Calu3 (cell line): Measurements from ENCODE around the gene CROT. TPM values are rescaled to one million over a fixed set of nuclear protein-coding genes. Genes with fewer than 3 reads are reported as not detected.

Source experiments
- BruUV-seq: library from RNA; stranded (reverse); fragments of 400-500 nt; replicated peaks from 2 replicates; lab custom pipeline; 2021; lab: Mats Ljungman, UMichigan
- CTCF ChIA-PET: fragments of 300-600 bp; sonication (Branson Sonifier 250); formaldehyde crosslinking; loops from one replicate; lab custom pipeline; 2022; ENCODE audit warnings: antibody characterized with exemption; lab: Charles Lee
- DNase-seq: peaks from one replicate; pipeline ENCODE4 v3.0.0; 2022
- H3K27ac Mint-ChIP-seq: one replicate; pipeline ENCODE4 v1.8.0; 2022; ENCODE audit warnings: mixed read lengths; ENCODE audit not compliant: unreplicated experiment
- H3K27me3 Mint-ChIP-seq: one replicate; pipeline ENCODE4 v1.8.0; 2022; ENCODE audit warnings: mixed read lengths; ENCODE audit not compliant: unreplicated experiment
- H3K36me3 Mint-ChIP-seq: one replicate; pipeline ENCODE4 v1.8.0; 2022; ENCODE audit warnings: mild to moderate bottlenecking, moderate library complexity, mixed read lengths; ENCODE audit not compliant: insufficient read depth, unreplicated experiment
- H3K4me1 Mint-ChIP-seq: one replicate; pipeline ENCODE4 v1.8.0; 2022; ENCODE audit warnings: mild to moderate bottlenecking, low read depth, mixed read lengths; ENCODE audit not compliant: unreplicated experiment
- H3K4me3 Mint-ChIP-seq: one replicate; pipeline ENCODE4 v1.8.0; 2022; ENCODE audit warnings: mild to moderate bottlenecking, low read depth, moderate library complexity, mixed read lengths; ENCODE audit not compliant: unreplicated experiment
- H3K9me3 Mint-ChIP-seq: one replicate; pipeline ENCODE4 v1.8.0; 2022; ENCODE audit warnings: low read depth, mixed read lengths; ENCODE audit not compliant: unreplicated experiment
- intact Hi-C: fragments of 100-400 bp; cut with micrococcal nuclease; formaldehyde crosslinking; loops from one replicate; pipeline ENCODE4 v1.10.0; 2022; ENCODE audit not compliant: unreplicated experiment
- total RNA-seq: library from RNA; stranded (reverse); gene quantifications from 2 replicates; pipeline ENCODE4 v1.2.3, GENCODE V29; 2022
- TF ChIP-seq, protein P1 (sequence below): fragments of 200-600 bp; IDR thresholded peaks from one replicate; pipeline ENCODE4 v1.8.0; 2022; ENCODE audit warnings: antibody characterized with exemption; ENCODE audit not compliant: unreplicated experiment

CROT gene
- total RNA-seq, 1 experiment from 2014 or later, result 7.3 TPM

DNA sequence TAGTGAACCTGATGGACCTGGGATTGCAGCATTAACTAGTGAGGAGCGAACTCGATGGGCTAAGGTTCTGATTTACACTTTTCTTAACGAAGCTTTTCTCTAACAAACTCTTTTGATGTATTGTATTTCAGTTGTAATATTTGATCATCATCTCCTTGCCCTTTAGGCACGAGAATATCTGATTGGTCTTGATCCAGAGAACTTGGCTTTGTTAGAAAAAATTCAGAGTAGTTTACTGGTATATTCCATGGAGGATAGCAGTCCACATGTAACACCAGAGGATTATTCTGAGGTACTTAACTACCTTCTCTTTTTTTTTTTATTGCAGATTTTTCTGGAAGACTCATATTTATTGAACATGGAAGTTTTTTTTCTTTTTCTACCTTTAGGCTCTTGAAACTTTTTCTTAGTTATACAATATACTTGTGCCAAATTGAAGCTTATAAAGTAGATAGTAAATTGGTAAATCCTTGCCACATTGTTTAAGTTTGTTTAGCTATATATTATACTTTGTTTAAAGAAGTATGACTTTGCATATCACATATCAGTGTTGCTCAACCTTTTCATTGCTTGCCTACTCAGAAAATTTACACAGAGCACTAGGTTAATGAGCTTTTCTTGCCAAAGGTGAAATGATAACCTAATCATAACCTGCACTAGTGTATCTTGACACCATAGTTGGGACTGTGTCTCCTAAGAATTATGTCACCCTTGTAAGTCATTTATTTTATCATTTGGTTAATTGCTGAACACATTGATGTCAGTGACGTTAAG, 30.4 kb downstream of the CROT start:
- DNase-seq, result no peak
- no peaks in the 10 kb centered on the region for H3K4me1 Mint-ChIP-seq
- CTCF ChIA-PET, result no interaction called here
- H3K4me3 Mint-ChIP-seq, result no peak overlapping the region
- H3K9me3 Mint-ChIP-seq, result no peaks in the 10 kb centered on the region
- no peaks in the 10 kb centered on the region for H3K27me3 Mint-ChIP-seq
- TF ChIP-seq, protein P1, sequence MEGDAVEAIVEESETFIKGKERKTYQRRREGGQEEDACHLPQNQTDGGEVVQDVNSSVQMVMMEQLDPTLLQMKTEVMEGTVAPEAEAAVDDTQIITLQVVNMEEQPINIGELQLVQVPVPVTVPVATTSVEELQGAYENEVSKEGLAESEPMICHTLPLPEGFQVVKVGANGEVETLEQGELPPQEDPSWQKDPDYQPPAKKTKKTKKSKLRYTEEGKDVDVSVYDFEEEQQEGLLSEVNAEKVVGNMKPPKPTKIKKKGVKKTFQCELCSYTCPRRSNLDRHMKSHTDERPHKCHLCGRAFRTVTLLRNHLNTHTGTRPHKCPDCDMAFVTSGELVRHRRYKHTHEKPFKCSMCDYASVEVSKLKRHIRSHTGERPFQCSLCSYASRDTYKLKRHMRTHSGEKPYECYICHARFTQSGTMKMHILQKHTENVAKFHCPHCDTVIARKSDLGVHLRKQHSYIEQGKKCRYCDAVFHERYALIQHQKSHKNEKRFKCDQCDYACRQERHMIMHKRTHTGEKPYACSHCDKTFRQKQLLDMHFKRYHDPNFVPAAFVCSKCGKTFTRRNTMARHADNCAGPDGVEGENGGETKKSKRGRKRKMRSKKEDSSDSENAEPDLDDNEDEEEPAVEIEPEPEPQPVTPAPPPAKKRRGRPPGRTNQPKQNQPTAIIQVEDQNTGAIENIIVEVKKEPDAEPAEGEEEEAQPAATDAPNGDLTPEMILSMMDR, result no peak
- intact Hi-C loops, result no loop called here
- H3K27ac Mint-ChIP-seq, result no peak overlapping the region
- no peaks in the 10 kb centered on the region for H3K36me3 Mint-ChIP-seq
- no TSS peak for BruUV-seq

DNA sequence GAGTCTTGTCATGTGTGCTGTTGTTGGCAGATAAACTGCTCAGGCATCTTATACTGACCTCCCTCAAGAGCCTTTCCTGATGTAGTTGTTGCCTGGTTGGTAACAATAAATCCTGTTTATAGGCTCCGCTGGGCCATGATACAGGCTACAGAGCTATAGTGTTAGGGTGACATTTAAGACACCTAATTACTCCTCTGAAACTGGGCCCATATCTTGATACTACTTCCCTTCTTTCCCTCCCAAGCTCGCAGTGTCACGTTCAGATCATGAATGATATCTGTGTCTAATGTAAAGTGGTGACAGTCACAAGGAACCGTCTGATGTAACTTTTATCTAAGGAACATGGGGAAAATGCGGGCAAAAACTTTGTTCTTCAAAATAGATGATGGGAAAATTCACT, 35.4 kb downstream of the CROT start:
- DNase-seq, result no peak
- H3K27ac Mint-ChIP-seq, result no peak overlapping the region
- TF ChIP-seq, protein P1, result no peak
- no peaks in the 10 kb centered on the region for H3K4me1 Mint-ChIP-seq
- no peaks in the 10 kb centered on the region for H3K27me3 Mint-ChIP-seq
- CTCF ChIA-PET, result no interaction called here
- no peaks in the 10 kb centered on the region for H3K36me3 Mint-ChIP-seq
- BruUV-seq, result no TSS peak
- H3K9me3 Mint-ChIP-seq, result no peaks in the 10 kb centered on the region
- H3K4me3 Mint-ChIP-seq, result no peak overlapping the region
- intact Hi-C loops, result no loop called here

DNA sequence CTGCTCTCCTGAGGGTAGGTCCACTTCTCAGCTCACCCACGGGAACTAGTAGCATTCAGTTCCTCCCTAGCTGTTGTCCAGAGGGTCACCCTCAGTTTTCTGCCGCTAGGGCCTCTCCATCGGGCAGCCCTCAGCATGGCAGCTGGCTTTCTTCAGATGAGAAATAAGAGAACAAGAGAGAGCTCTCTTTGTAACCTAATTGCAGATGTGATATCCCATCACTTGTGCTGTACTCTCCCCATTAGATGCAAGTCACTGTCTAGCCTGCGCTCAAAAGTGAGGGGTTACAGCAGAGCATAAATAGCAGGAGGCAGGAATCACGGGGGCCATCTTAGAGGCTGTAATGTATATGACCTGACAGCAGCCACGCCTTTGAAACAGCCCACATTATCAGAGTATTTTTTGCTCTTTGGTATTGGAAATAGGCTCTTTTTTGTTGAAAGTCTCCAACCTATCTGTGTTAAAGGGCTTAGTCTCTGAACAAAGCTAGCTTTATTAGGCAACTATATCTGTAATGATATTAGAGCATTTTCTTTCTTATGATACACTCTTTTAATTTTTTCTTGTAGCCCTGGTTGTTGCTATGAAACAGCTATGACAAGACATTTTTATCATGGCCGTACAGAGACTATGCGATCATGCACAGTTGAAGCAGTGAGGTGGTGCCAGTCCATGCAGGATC, 45.7 kb downstream of the CROT start:
- DNase-seq, result no peak
- Mint-ChIP-seq H3K4me3 (no peak overlapping the region), H3K4me1 (no peaks in the 10 kb centered on the region), H3K27ac (no peak overlapping the region), H3K27me3 (no peaks in the 10 kb centered on the region), H3K9me3 (peaks cover 5% of the 10 kb centered on the region), H3K36me3 (no peaks in the 10 kb centered on the region)
- CTCF ChIA-PET, result no interaction called here
- BruUV-seq, result no TSS peak
- TF ChIP-seq, protein P1, result no peak
- intact Hi-C loops, result no loop called here

DNA sequence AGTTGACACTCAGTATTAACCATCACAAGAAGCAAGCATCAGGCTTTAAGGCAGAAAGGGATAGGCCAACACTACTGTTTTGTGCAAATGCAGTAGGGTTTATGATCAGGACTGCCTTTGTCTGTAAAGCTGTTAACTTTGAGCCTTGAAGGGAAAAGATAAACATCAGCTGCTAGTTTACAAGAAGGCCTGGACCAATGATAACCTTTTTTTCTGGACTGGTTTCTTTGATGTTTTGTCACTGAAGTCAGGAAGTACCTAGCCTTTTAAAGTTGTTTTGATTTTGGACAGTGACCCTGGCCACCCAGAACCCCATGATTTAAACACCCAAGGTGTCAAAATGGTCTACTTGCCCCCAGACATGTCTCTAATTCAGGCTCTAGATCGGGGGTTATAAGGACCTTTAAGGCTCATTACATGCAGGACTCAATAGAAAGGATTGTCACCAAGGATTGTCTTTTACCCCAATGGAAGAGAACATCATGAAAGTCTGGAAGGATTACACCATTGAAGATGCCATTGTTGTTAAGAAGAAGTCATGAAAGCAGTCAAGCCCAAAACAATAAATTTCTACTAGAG, 50.1 kb downstream of the CROT start:
- no peaks in the 10 kb centered on the region for H3K36me3 Mint-ChIP-seq
- BruUV-seq, result no TSS peak
- no peaks in the 10 kb centered on the region for H3K4me1 Mint-ChIP-seq
- TF ChIP-seq, protein P1, result no peak
- H3K27ac Mint-ChIP-seq, result no peak overlapping the region
- DNase-seq, result no peak
- peaks cover 5% of the 10 kb centered on the region for H3K9me3 Mint-ChIP-seq
- CTCF ChIA-PET, result no interaction called here
- intact Hi-C loops, result no loop called here
- H3K27me3 Mint-ChIP-seq, result no peaks in the 10 kb centered on the region
- no peak overlapping the region for H3K4me3 Mint-ChIP-seq
